Non-pigmented ciliary epithelial cell (primary cell): ENCODE results near the gene THSD7B.
A peak's percentile ranks its signal among the peaks of the same experiment; 100 is the strongest.

Experiments
- DNase-seq: peaks from one replicate; pipeline ENCODE4 v3.0.0-alpha.2; 2010; ENCODE audit warnings: low read depth

The THSD7B gene

DNA sequence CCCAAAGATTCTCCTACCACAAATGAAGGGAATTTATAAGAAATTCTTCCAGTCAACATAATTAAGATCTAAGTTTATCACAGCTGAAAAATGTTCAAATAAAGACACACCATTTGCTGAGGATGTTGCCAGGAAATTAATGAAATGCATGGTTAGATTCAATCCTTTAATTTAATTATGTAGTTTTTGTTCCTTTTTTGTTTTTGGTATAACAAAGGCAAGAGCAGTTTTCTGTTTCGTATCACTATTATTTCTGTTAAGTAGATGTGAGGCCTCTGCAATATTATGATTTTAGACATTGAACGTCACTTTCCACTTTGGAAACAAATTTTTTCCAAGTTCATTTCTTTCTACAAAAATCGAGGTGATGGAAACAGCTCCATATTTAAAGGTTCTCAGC, 440.0 kb downstream of the THSD7B start:
- DNase-seq: no peak

GRCh38 chr2:137206069-137206468, 440.7 kb downstream of the THSD7B start:
- no peak for DNase-seq

- DNase-seq: no peak
Observed at GRCh38 chr2:137207030-137207429, 441.7 kb downstream of the THSD7B start.

GRCh38 chr2:137208431-137208891, 443.1 kb downstream of the THSD7B start:
- peak; percentile 24 for DNase-seq

GRCh38 chr2:137210039-137210438, 444.7 kb downstream of the THSD7B start:
- DNase-seq: no peak

GRCh38 chr2:137211761-137212160, 446.4 kb downstream of the THSD7B start:
- no peak for DNase-seq

DNA sequence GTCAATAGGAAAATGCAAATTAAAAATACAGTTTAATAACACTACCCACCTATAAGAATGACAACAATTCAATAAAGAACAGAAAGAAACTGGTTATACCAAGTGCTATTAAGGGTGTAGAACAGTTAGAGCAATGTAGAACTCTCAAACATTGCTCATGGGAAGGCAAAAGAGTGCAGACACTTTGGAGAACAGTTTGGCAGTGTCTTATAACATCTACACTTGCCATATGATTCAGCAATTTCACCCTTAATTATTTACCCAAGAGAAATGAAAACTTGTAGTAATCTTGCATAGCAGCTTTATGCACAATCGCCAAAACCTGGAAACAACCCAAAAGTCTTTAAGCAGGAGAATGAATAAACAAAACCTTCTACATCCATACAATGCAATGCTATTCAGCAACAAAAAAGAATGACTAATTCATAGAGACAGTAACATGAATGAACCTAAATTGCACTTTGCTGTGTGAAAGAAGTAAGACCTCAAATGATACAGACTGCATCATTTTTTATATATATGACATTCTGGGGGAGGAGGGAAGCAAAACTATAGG, 455.2 kb downstream of the THSD7B start:
- DNase-seq: no peak

DNA sequence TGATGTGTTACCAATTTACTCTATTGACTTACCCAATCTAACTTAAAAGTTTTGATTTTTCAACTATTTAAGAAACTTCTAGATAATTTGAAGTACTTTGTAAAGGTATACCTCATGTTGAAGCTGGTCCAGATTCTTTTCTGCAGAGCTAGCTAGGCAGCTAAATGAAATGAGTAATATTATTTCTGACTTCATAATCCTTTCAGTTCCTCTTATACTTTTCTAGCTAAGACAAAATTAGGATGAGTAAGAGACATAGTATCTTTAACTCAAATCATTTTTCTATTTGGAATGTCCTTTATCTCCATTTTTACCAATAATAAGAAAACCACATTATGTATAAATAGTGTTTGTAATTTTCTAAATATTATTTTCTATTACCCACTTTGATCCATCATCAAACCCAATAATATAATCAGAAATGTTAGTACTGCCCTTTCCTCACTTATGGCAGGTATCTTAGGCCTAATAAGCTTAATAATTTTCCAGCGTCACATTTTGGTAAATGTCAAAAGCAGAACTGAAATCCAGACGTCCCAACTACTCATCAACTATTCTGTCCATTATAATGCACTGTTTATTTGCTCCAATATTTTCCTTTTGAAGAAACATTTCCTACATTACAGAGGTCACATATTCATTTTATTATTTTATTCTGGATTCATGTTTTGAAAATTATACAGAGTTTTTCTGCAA, 456.6 kb downstream of the THSD7B start:
- DNase-seq: no peak

GRCh38 chr2:137223722-137224121, 458.4 kb downstream of the THSD7B start:
- no peak for DNase-seq

GRCh38 chr2:137228566-137228965, 463.2 kb downstream of the THSD7B start:
- peak; percentile 17 for DNase-seq

- DNase-seq: no peak
Observed at GRCh38 chr2:137229834-137230233, 464.5 kb downstream of the THSD7B start.

DNA sequence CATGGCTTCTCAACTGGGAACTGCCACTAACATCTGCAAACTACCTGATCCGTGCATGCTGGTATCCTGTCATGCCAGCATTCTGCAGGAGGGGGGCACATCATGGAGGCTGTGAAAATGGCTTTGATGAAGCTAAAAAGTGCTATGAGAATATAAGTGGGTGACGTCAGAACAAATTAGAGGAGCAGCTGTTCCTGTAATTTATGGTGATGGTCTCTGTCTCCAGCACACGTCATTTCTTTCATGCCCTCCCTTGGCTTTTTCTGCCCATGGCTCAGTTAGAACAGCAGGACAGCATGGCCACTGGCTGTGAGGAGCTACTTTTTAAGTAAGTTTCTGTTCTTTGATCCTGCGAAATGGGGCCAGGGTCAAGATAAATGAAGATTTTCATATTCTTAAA, 466.3 kb downstream of the THSD7B start:
- DNase-seq: no peak

DNA sequence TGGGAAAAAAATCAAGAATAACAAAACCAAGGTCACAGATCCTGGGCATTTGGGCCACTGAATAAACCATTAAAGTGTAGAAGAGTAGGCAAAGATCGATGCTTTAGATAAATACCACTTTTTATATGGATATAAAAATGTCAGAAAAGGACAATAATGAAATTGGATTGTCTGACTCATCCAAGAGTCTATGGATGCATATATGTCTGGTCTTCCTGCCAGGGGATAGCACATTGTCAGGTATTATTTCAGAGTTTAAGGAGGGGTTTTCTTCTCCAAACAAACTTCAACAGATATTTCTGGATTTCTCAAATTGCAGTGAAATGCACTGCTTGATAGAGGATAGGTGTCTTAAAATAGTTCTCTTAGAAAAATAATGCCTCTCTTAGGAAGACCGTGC, 466.7 kb downstream of the THSD7B start:
- no peak for DNase-seq

GRCh38 chr2:137233091-137233490, 467.7 kb downstream of the THSD7B start:
- no peak for DNase-seq

- peak; percentile 15 for DNase-seq
Observed at GRCh38 chr2:137237055-137237454, 471.7 kb downstream of the THSD7B start.

GRCh38 chr2:137238065-137238464, 472.7 kb downstream of the THSD7B start:
- no peak for DNase-seq

GRCh38 chr2:137249463-137250130, 484.3 kb downstream of the THSD7B start:
- DNase-seq: no peak

GRCh38 chr2:137250401-137250800, 485.1 kb downstream of the THSD7B start:
- DNase-seq: no peak

DNA sequence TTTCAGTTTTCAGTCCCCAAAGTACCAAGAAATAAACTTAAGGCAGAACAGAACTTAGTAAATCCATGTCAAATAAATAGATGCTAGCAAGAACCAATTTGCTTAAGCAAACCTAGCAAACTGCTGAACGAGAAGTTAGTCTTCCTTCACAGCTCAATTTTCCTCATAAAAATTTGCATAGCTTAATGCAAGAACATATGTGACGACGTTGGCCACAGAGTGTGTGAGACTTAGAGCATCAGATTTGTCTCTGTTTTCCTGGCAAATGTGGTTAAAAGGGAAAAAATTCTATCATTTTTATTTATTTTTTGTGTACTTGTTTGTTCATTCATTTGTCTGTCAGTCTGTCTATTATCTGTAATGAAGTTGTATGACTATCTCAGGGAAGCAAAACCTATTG, 485.7 kb downstream of the THSD7B start:
- no peak for DNase-seq

GRCh38 chr2:137252934-137253333, 487.6 kb downstream of the THSD7B start:
- DNase-seq: peak; percentile 27

DNA sequence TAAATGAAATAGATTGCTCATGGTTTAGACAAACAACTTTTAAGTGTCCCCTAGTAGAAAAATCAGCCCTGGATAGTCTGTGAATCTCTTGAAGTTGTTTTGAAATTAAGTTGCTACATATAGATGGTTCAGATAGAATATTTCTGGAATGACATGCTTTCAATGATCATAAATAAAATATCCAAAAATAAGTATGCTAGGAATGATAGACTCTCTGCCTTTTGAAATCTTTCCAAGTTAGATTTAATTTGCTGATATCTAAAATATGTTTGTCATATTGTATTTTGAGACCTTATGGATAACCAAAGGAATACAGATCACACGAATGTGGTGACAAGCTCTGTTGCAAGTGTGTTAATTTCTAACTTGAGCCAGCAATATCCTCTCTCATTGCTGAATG, 488.7 kb downstream of the THSD7B start:
- DNase-seq: no peak

DNA sequence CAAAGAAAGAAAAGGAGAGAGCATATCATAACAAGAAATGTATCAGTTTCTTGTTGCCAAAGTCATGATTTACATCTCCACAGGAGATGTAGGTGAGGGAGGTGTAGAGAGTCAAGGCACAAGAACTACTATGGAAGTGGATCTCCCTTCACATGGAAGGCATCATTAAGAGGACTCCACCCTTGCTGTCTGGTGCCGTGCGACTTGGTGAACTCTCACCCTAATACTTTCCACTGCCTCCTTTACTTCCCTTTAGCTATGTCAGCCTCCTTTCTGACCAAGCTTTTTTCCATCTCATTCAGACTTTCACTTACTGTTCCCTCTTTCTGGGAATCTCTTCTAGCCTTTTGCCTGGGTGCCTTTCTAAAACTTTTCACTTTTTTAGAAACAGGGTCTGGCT, 490.0 kb downstream of the THSD7B start:
- DNase-seq: no peak

DNA sequence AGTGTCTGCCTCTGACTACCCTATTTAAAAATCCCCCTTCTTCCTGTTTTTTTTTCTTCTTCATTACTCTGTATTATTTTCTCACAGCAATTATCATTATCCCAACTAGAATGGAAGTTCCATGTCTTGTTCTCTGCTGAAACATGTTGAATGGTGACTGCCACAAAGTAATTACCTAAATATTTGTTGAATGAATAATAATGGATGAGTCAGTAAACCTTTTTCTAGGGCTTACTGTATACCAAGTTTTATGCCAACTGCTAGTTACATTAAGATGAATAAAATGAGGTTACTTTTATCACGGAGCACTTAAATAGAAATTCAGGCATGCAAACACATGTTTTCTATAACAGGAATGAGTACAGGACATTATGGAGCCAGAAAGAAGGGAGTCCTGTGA, 490.6 kb downstream of the THSD7B start:
- no peak for DNase-seq
